HG02885 (cell line): ENCODE measurements around the gene WDR75.
A peak's percentile ranks its signal among the peaks of the same experiment; 100 is the strongest.

Source experiments
- ATAC-seq: cut with Tn5 transposase; IDR thresholded peaks from one replicate; pipeline ENCODE4 v1.9.1; 2021; ENCODE audit warnings: mild to moderate bottlenecking; ENCODE audit not compliant: unreplicated experiment, poor library complexity

WDR75 gene

DNA sequence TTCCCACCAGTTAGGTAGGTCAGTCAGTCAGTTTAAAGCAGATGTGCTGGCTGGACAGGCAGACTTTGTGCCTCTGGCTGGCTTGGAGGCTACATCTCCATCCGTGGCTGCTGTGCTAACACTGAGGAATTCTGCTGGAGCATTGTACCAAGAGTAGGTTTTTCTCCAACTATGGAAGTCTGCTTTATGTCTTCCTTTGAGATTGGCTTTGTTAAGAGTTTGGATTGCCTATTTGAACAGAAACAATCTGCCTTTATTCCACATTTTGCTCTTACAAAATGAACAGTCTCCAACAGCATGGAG, 46.7 kb downstream of the WDR75 start:
- no peak for ATAC-seq

GRCh38 chr2:189492451-189492850, 51.2 kb downstream of the WDR75 start:
- ATAC-seq: no peak

GRCh38 chr2:189498205-189498604, 56.9 kb downstream of the WDR75 start:
- ATAC-seq: no peak

DNA sequence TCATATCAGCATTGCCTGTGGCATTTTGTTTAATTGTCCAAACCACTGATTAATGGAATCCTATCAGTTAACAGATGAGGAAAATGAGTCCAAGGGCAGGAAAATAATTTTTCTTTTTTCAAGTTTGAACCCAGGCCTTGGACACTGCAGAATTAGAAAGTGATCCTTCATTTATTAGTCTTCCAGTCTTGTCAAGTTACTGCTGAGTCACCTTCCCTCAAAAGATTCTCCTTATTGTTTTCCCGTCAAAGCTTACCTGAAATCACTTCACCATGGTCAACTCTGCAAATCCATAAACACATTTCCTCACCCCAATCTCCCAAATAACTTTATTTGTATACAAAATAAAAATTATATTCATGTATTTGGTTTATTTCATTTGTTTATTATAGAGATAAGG, 57.9 kb downstream of the WDR75 start:
- ATAC-seq: no peak

GRCh38 chr2:189500456-189501160, 59.3 kb downstream of the WDR75 start:
- ATAC-seq: no peak

DNA sequence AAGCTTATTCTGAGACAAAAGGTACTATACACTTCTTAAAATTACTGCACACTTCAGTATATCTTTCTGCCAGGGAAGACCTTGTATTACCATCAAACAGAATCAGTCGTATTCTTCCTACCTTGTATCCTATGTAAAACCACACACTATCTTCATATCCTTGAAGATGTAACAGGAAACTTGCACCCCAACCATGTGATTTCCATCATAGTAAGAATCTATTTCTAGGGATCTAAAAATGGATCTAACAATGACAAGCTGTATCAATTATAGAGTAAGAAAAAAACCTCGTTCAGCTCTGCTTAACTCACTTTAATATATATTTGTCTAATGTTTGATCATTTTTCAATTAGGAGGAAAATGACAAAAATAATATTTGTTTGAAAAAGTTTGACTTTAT, 60.2 kb downstream of the WDR75 start:
- ATAC-seq: no peak

DNA sequence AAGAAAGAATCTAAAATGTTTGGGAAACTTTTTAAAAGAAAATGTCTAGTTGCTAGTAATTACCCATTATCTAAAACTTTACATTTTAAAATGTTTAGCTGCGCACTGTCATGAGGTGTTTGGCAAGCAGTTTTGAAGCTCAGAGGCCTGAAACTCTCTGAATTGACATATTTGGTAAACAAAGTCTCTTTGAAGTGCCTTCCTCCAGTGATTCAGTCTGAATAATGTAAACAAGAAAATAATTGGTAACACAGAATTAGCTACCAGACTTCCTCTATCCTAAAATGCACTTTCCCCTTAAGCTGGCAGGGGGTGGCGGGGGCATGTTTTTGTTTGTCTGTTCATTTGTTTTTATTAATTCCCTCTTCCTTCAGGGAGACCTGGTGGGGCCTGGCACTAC, 61.4 kb downstream of the WDR75 start:
- no peak for ATAC-seq

GRCh38 chr2:189504238-189504637, 63.0 kb downstream of the WDR75 start:
- ATAC-seq: no peak

GRCh38 chr2:189505492-189505891, 64.2 kb downstream of the WDR75 start:
- no peak for ATAC-seq

DNA sequence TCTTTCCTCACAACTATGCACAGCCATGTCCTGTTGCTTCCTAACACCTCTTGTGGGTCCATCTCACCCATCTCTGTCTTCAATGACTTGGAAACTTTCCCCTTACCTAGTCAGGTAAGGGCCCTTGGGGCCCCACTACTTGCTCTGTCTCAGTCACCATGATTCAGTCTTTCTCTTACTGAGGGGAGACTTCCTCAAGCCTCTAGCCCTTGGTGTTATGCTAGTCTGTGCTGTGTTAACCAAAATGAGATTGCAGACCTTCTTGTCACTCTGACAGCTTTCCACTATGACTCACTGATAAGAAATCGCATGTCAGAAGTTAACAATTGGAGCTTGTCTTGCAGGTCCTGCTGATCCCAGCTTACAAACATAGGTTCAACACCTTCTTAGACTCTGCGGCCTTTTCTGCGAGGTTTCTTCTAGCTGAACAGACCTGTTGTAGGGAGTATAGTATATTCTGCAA, 65.3 kb downstream of the WDR75 start:
- no peak for ATAC-seq

GRCh38 chr2:189511210-189511959, 70.1 kb downstream of the WDR75 start:
- ATAC-seq: no peak

- no peak for ATAC-seq
Measured at GRCh38 chr2:189511960-189512319, 70.7 kb downstream of the WDR75 start.

DNA sequence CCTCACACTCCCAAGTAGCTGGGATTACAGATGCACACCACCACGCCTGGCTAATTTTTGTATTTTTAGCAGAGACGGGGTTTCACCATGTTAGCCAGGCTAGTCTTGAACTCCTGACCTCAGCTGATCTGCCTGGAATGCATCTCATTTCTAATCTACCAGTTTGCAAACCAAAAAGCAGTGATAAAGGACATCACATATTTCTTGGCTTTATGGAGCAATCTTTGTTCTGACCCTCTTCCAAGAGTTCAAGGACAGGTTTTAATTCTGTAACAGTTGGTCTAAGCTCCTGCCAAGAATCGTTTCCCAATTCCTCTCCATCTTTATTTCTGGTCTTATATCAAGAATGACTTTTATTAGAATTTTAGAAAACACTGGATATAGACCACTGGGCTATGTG, 71.6 kb downstream of the WDR75 start:
- ATAC-seq: no peak

DNA sequence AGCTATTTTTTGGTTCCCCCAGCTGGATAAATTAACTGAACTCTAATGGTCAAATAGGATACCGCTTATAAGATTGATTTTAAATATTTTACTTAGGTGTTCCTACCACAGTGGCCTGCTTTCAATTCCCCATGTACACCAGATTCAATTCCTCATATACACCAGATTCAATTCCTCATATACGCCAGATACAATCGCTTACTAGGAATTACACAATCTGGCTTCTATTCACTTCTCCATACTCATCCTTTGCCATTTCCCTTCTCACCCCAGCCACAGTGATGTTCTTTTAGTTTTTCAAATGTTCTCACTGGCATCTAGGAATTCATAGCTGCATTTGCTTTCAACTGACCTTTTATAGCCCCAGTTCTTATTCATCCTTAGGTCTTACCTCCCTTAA, 72.8 kb downstream of the WDR75 start:
- no peak for ATAC-seq

GRCh38 chr2:189515264-189515663, 74.0 kb downstream of the WDR75 start:
- ATAC-seq: no peak

GRCh38 chr2:189516546-189516945, 75.3 kb downstream of the WDR75 start:
- no peak for ATAC-seq

GRCh38 chr2:189517847-189518535, 76.7 kb downstream of the WDR75 start:
- no peak for ATAC-seq

- ATAC-seq: no peak
Measured at GRCh38 chr2:189519631-189520387, 78.5 kb downstream of the WDR75 start.

GRCh38 chr2:189521699-189522434, 80.6 kb downstream of the WDR75 start:
- ATAC-seq: peak; percentile 32
